Kidney (tissue), 14 donors: ENCODE data around the gene CD59. TPM values are rescaled to one million over a fixed set of nuclear protein-coding genes. Genes with fewer than 3 reads are reported as not detected.

ENCODE experiments used
- DNase-seq, 5 donors: peaks; one replicate each; pipeline ENCODE4 v3.0.0-alpha.2; 2013 to 2020
- FAIRE-seq: peaks from 2 replicates; lab custom pipeline; 2012; peaks lifted over from hg19 to GRCh38; lab: Jason Lieb, UNC
- H3K27ac ChIP-seq, 2 donors: one replicate each; pipeline ENCODE4 v1.7.0; 2013; ENCODE audit warnings: low read depth in 2 of 2, low read length in 2 of 2, inconsistent platforms in 1 of 2
- H3K27me3 ChIP-seq: one replicate; pipeline ENCODE4 v1.7.1; 2013; ENCODE audit warnings: low read length, inconsistent platforms; ENCODE audit not compliant: control insufficient read depth, insufficient read depth
- H3K36me3 ChIP-seq, 3 donors: one replicate each; pipeline versions ENCODE4 v1.7.0 to v1.7.1; 2013; ENCODE audit warnings: low read length in 3 of 3, control low read depth in 1 of 3, inconsistent platforms in 1 of 3; ENCODE audit not compliant: insufficient read depth in 3 of 3, control insufficient read depth in 2 of 3
- H3K4me1 ChIP-seq, 3 donors: one replicate each; pipeline versions ENCODE4 v1.7.0 to v1.7.1; 2013; ENCODE audit warnings: low read length in 3 of 3, inconsistent platforms in 1 of 3, low read depth in 1 of 3; ENCODE audit not compliant: control insufficient read depth in 2 of 3, insufficient read depth in 2 of 3
- H3K4me3 ChIP-seq, 3 donors: one replicate each; pipeline versions ENCODE4 v1.7.0 to v1.8.1; 2013; ENCODE audit warnings: low read length in 3 of 3, control low read depth in 1 of 3, inconsistent platforms in 1 of 3
- H3K9ac ChIP-seq, 3 donors: one replicate each; pipeline versions ENCODE4 v1.7.0 to v1.7.1; 2013; ENCODE audit warnings: low read length in 3 of 3, control low read depth in 1 of 3, inconsistent platforms in 1 of 3
- H3K9me3 ChIP-seq, 3 donors: one replicate each; pipeline versions ENCODE4 v1.7.0 to v1.7.1; 2013; ENCODE audit warnings: low read length in 3 of 3, control low read depth in 1 of 3, inconsistent platforms in 1 of 3; ENCODE audit not compliant: control insufficient read depth in 2 of 3, insufficient read depth in 1 of 3
- intact Hi-C: fragments of 100-400 bp; cut with DNase I; formaldehyde crosslinking; loops from one replicate; pipeline ENCODE4 v1.11.1; 2022
- polyA plus RNA-seq: library from polyadenylated mRNA; stranded (reverse); fragments of 350-450 nt; fragmentation: Illumina TruSeq; extraction: RNeasy Lipid Tissue Mini Kit (QIAGEN cat#74804); gene quantifications from one replicate; pipeline ENCODE4 v1.2.3, GENCODE V29; 2014; ENCODE audit warnings: low read depth, low replicate concordance; ENCODE audit not compliant: insufficient read depth
- total RNA-seq: library from RNA; stranded (reverse); fragmentation: NEBNext Ultra II Directional; extraction: Animal tissue kit (Norgen Biotek cat#: 25700); gene quantifications from one replicate; pipeline ENCODE4 v1.2.1, GENCODE V29; 2021
- TF ChIP-seq, protein P1 (sequence below): IDR thresholded peaks from 3 replicates; pipeline ENCODE4 v1.5.1; 2012; ENCODE audit warnings: mild to moderate bottlenecking, moderate library complexity, borderline replicate concordance; ENCODE audit not compliant: insufficient read depth; ENCODE audit errors: extremely low read depth
- donor health status: control.
- donor health status: control.
- donor health status: control.
- donor health status: control.
- donor health status: control.
- donor health status: DM: yes; HTN: yes; CAD: no.
- donor health status: Normal renal cell carcinoma (clear cell type).

CD59 gene
- total and polyA plus RNA-seq, 2 donors from 2014 or later: 559 to 1,010 TPM

DNA sequence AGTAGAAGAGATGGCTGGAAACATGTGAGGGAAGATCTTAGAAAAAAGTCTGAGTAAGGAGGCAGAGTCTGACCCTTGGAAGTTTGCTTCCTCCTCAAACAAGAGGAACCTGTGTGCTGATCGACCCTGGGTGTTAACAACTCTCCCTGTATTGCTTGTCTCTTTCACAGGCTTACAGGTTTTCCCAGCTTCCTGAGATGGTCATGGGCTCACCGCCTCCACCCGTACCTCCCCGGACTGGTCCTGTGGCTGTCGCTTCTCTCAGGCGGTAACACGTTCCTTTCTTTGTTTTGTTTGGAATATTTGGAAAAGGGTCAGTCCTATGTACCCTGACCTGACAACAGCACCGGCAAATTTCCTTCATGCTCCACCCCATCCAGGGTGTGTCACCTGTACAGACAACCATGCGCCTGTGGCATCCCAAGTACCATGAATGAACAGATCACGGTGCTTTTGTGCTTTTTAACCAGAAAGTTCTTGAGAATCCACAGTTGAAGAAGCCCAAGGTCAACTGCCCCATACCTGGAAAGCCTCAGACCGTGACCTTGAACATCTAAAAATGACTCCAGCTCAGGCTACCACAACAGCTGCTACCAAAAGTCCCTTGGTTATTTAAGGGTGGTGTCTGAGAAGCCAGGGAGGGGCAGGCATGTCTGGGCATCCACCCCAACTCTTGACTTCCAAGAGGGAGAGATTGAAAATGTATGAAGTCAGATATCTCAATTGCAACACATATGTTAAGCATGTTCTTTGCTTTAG is 80.2 kb downstream of the CD59 start:
- Histone ChIP-seq H3K9ac (no peak overlapping the region), H3K27ac (no peak overlapping the region), H3K4me3 (no peak overlapping the region), H3K9me3 (no peaks in the 10 kb centered on the region), H3K27me3 (no peaks in the 10 kb centered on the region), H3K4me1 (peaks cover 0 to 5% (median 0%) of the 10 kb centered on the region in 3 donors), H3K36me3 (no peaks in the 10 kb centered on the region)
- no peak for FAIRE-seq
- TF ChIP-seq, protein P1, sequence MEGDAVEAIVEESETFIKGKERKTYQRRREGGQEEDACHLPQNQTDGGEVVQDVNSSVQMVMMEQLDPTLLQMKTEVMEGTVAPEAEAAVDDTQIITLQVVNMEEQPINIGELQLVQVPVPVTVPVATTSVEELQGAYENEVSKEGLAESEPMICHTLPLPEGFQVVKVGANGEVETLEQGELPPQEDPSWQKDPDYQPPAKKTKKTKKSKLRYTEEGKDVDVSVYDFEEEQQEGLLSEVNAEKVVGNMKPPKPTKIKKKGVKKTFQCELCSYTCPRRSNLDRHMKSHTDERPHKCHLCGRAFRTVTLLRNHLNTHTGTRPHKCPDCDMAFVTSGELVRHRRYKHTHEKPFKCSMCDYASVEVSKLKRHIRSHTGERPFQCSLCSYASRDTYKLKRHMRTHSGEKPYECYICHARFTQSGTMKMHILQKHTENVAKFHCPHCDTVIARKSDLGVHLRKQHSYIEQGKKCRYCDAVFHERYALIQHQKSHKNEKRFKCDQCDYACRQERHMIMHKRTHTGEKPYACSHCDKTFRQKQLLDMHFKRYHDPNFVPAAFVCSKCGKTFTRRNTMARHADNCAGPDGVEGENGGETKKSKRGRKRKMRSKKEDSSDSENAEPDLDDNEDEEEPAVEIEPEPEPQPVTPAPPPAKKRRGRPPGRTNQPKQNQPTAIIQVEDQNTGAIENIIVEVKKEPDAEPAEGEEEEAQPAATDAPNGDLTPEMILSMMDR: no peak
- DNase-seq: no peak
- intact Hi-C loops: no loop called here

DNA sequence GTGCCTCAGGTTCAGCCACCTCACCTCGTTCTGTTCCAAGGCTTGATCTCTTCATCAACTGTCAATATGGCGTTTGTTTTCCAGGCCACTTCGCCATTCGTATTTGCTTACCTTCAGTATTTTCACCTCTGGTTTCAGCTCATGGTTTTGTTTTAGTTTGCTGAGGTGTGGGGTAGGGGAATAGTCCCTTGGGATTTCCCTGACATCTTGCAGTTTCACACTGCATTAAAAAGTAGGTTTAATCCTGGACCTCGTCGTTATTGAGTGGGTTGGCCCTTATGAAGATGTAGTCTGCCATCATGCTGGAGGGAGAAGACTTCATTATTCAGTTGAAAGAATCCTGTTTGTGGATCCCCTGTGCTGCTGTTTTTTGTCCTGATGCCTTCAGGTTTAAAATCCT is 81.6 kb downstream of the CD59 start:
- Histone ChIP-seq H3K27me3 (no peaks in the 10 kb centered on the region), H3K4me1 (peaks cover 0 to 5% (median 0%) of the 10 kb centered on the region in 3 donors), H3K27ac (no peak overlapping the region), H3K9ac (no peak overlapping the region), H3K9me3 (no peaks in the 10 kb centered on the region), H3K36me3 (no peaks in the 10 kb centered on the region), H3K4me3 (no peak overlapping the region)
- TF ChIP-seq, protein P1: no peak
- DNase-seq (no peak), FAIRE-seq (no peak)
- intact Hi-C loops: no loop called here

Other genes with a start within 250 kb of the CD59 start
- gene C11orf91, start 35.6 kb downstream of the CD59 start, total RNA-seq: not detected
- gene C11orf91, start 35.6 kb downstream of the CD59 start, polyA plus RNA-seq: not detected
- gene FBXO3, start 38.1 kb upstream of the CD59 start, total RNA-seq: 40.4 TPM
- gene FBXO3, start 38.1 kb upstream of the CD59 start, polyA plus RNA-seq: 27.5 TPM
- 60.6 TPM for gene LMO2, start 155.7 kb upstream of the CD59 start, total RNA-seq
- 57.1 TPM for gene LMO2, start 155.7 kb upstream of the CD59 start, polyA plus RNA-seq